Nephron (organoid): ENCODE data around the gene CRABP2.

Experiments
- H3K27ac Mint-ChIP-seq, 3 experiments: 2 replicates each; pipeline ENCODE4 v1.8.0; 2020; ENCODE audit warnings: mixed read lengths in 3 of 3, mild to moderate bottlenecking in 2 of 3, moderate library complexity in 1 of 3
- H3K27me3 Mint-ChIP-seq: 2 replicates; pipeline ENCODE4 v1.8.0; 2021; ENCODE audit warnings: low read depth, mild to moderate bottlenecking, moderate library complexity, mixed read lengths
- H3K36me3 Mint-ChIP-seq: 2 replicates; pipeline ENCODE4 v1.8.0; 2020; ENCODE audit warnings: low read depth, mixed read lengths
- H3K4me1 Mint-ChIP-seq: 2 replicates; pipeline ENCODE4 v1.8.0; 2020; ENCODE audit warnings: mixed read lengths
- H3K4me3 Mint-ChIP-seq, 3 experiments: 2 replicates each; pipeline ENCODE4 v1.8.0; 2020; ENCODE audit warnings: mild to moderate bottlenecking in 3 of 3, mixed read lengths in 3 of 3, moderate library complexity in 2 of 3
- H3K9me3 Mint-ChIP-seq: 2 replicates; pipeline ENCODE4 v1.8.0; 2020; ENCODE audit warnings: mixed read lengths
- CTCF ChIP-seq, 3 experiments: fragments of 200-600 bp; sonication (generic); IDR thresholded peaks; one replicate each; pipeline ENCODE4 v1.5.0; 2021; ENCODE audit warnings: antibody characterized with exemption in 3 of 3; ENCODE audit not compliant: unreplicated experiment in 3 of 3

Gene CRABP2

DNA sequence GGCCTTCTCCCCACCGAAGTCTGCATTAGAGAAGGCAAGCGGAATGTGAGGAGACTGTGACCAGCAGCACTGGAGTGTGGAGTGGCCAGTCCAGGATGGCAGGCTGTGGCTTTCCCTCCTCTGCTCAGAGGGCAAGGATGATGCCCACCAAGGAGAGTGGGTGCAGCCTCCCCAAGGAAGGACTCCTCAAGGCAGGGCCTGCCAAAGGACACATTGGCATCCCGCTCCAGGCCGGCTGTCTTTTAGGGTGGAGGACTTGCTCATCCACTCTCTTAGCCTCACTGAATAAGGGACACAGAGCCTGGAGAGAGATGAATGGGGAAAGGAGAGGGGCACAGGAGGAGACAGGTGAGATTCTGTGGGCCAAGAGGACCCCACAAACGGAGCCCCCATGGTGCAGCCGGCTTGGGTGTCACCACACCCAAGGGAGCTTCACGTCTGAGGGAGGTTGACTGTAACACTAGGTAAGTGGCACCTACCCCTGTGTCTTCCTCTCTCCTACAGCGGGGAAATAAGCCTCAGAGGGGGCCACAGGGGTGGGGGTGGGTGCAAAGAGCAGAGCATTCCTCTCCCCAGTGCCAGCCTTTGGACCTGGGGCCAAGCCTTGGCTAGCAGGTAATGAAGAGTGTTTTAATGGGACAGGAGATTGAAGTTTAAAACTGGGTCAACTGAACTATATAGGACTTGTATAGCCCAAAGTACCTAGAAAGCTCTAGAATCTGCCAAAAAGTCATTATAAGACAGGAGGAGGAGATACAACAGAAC lies 24.0 kb downstream of the CRABP2 start:
- H3K27me3 Mint-ChIP-seq, result peaks cover 32% of the 10 kb centered on the region
- no peaks in the 10 kb centered on the region for H3K36me3 Mint-ChIP-seq
- TF ChIP-seq CTCF (IDR thresholded peaks at IDR 0.05; ENCODE audit: unreplicated experiment in 3 of 3), result no peak
- H3K4me3 Mint-ChIP-seq, result no peak overlapping the region
- H3K4me1 Mint-ChIP-seq, result peaks cover 13% of the 10 kb centered on the region
- H3K27ac Mint-ChIP-seq, result no peak overlapping the region
- no peaks in the 10 kb centered on the region for H3K9me3 Mint-ChIP-seq

DNA sequence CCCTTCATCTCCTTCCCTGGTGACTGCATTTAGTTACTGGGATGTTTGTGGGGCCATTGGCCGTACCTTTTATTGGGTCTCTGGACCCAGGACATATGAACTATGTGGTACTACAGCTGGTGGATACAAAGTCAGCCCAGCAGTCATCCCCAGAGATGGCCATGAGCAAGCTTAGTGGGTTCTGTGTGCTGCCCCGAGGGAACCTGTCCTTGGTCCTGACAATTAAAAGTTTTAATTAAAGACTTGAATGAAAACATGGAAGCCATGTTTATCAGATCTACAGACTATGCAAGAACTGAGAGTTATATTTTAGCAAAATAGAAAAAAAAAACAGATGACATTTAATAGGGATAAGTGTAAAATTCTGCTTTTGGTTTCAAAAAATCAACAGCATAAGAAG lies 25.3 kb downstream of the CRABP2 start:
- Mint-ChIP-seq H3K27ac (no peak overlapping the region), H3K36me3 (peaks cover 8% of the 10 kb centered on the region), H3K27me3 (peaks cover 32% of the 10 kb centered on the region), H3K4me1 (peaks cover 20% of the 10 kb centered on the region), H3K4me3 (no peak overlapping the region), H3K9me3 (no peaks in the 10 kb centered on the region)
- TF ChIP-seq CTCF (IDR thresholded peaks at IDR 0.05; ENCODE audit: unreplicated experiment in 3 of 3), result no peak

DNA sequence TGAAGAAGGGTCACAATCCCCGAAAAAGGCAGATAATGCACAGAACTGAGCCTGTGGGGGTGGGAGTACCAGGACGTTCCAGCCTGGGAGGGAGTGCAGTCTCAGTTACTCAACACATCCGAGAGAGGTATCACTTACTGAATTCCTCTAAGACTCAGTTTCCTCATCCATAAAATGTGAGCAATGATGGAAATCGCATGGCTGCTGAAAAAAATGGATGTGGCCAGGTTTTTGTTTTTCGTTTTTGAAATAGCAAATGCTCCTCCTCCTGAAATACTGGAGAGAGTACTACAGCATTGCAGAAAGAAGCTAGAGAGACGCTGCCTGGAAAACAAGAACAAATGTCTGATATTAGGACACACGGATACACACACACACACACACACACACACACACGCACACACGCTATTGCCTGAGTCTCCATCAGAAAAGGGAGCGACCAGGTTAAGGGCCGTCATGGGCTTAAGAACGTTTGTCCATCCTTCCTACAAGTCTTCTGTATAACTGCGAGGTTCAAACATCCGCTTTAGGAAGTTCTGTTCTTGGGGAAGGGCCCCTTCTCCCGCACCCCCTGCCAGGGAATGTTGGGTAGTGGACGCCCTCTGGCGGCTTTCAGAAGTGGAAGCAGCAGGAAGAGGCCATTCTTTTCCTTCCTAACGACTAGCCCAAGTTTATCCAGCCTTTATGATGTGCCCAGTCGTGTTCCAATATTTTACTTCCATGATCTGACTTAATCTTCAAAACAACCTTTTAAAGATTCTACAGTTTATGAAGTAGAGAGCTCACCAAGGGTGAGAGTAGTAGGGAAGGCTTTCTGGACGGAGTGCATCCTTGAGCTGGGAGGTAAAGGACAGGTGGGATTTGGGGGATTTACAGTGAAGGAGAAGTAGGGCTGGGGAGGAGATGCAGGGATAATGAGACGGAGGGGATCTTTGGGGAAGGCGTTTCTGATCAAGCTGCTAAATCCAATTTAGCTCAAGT lies 27.5 kb downstream of the CRABP2 start:
- peaks cover 37% of the 10 kb centered on the region for H3K4me1 Mint-ChIP-seq
- no peaks in the 10 kb centered on the region for H3K9me3 Mint-ChIP-seq
- peak overlapping the region; percentile 85 to 92 (median 90) for H3K27ac Mint-ChIP-seq
- peak; percentile 88 to 94 (median 88) for TF ChIP-seq CTCF (IDR thresholded peaks at IDR 0.05; ENCODE audit: unreplicated experiment in 3 of 3)
- H3K4me3 Mint-ChIP-seq, result peak overlapping the region; percentile 93 to 95 (median 93)
- peaks cover 22% of the 10 kb centered on the region for H3K27me3 Mint-ChIP-seq
- H3K36me3 Mint-ChIP-seq, result peaks cover 26% of the 10 kb centered on the region

- Mint-ChIP-seq H3K27ac (peak within 1 kb of the TSS; percentile 85 to 93 (median 90)), H3K9me3 (no peaks in the 10 kb centered on the region), H3K4me3 (peak within 1 kb of the TSS; percentile 93 to 95 (median 93)), H3K4me1 (peaks cover 45% of the 10 kb centered on the region), H3K36me3 (peaks cover 35% of the 10 kb centered on the region), H3K27me3 (peaks cover 20% of the 10 kb centered on the region)
- no peak for TF ChIP-seq CTCF (IDR thresholded peaks at IDR 0.05; ENCODE audit: unreplicated experiment in 3 of 3)
Measured at GRCh38 chr1:156676820-156677615, 28.4 kb downstream of the CRABP2 start, which contains the start of gene NES. TSS of gene NES (minus strand) at chr1:156677407. CDS start at chr1:156677264, 143 bp downstream.

DNA sequence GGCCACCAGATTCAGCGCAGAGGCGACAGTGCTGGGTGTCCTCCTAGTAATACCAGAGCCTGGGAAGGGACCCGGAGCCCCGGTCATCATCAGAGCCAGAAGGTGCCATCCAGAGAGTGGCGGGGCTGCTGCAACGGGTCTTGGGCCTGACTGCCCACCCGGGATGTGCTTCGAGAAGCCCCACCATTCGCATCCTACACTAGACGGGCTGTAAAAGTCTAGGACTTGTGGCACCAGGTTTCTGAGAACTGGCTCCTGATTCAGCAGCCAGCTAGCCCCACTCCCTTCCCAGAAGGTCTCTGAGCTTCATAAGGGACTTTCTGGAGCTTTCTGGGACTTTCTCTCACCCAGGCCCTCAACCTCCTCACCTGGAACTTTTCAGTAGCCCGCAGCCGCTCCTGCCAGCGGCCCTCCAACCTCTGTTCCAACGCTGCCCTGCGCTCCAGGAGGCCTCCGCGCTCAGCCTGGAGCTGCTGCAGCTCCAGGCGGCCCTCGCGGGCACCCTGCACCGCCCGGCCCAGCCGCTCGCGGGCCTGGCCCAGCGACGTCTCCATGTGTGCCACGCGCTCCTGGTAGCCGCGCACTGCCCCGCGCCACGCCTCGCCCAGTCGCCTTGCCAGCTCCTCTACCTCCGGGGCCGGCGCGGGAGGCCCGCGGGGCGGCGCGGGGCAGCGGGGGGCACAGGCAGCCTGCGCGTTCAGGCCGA lies 29.1 kb downstream of the CRABP2 start:
- peak overlapping the region; percentile 91 to 94 (median 92) for H3K4me3 Mint-ChIP-seq
- peaks cover 17% of the 10 kb centered on the region for H3K27me3 Mint-ChIP-seq
- peak overlapping the region; percentile 72 to 93 (median 79) for H3K27ac Mint-ChIP-seq
- no peaks in the 10 kb centered on the region for H3K9me3 Mint-ChIP-seq
- H3K4me1 Mint-ChIP-seq, result peaks cover 53% of the 10 kb centered on the region
- no peak for TF ChIP-seq CTCF (IDR thresholded peaks at IDR 0.05; ENCODE audit: unreplicated experiment in 3 of 3)
- H3K36me3 Mint-ChIP-seq, result peaks cover 42% of the 10 kb centered on the region
